Fibroblast of skin of right quadriceps (primary cell): Measurements from ENCODE around the gene SEPTIN8.

Source experiments
- DNase-seq: peaks from one replicate; pipeline ENCODE4 v3.0.0-alpha.2; 2013

The SEPTIN8 gene

DNA sequence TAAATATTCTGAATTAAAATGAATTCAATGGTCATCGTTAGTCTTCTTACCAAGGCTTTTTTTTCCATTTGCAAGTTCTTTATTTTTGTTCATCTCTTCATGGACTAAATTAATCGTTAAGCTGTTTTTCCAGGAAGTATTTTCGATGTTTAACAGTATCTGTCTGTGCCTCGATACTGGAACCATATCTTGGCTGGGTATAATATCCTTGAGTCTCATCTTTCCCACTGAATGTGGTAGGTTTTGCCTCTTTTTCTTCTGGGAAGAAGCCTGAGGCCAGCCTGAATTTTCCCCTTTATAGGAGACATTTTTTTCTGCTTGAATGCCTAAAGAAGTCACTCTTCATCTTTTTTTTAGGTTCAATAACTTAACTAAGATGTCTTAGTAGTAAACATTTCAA, 4.0 kb upstream of the SEPTIN8 start:
- no peak for DNase-seq

GRCh38 chr5:132780577-132780976, 3.5 kb upstream of the SEPTIN8 start:
- no peak for DNase-seq

DNA sequence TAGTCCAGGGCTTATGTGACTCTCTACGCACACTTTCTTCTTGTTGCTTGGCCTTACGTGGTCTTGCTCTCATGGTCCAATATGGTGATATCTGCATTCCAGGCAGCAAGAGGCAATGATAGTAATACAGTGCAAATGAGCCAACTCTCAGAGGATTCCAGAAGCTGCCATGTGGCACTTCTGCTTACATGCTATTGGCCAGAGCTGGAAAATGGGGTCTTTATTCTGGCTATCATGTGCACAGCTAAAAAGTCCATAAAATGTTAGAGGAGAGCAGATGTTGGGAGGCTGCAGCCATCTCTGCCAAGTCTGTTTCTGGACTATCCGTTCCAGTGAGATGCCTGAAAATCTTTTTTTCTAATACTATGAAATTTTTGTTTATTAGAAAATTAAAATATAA, 2.9 kb upstream of the SEPTIN8 start:
- no peak for DNase-seq

DNA sequence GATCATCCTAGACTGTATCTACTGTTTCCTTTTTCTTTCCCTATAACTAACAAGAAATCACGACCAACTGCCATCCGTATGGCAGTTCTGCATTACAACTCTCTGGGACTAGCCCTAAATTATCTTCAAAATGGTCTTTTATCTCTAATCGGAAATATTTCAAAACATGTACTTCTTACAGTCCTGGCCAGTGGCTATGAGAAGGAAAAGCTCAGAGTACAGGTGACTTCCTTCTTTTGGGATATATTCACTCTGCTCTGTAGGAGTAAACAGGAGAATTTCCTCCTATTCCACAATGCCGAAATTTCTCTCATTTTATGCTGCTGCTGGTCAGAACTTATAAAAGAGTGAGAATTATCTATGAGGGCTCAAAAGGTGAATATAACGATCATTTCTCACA, 1.8 kb upstream of the SEPTIN8 start:
- DNase-seq, result no peak

DNA sequence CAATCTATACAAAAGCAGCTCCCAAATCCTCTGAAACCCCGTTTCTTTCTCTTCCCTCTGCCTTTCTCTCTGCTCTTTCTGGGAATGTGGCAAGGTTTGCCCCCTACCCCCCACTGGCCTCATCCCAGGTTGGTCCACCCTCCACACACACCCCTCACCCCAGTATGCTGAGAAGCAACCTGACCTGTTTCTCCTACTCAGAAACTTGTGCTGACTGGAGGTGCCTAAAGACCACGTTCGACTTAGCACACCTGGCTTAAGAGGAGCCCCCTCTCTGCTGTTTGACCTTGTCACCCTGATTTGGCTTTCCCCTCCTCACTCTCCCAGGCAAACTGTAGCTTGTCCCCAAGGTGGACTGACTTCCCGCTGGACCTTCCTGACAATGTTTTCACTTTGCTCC, 1.1 kb upstream of the SEPTIN8 start:
- no peak for DNase-seq

GRCh38 chr5:132776938-132777208, 166 bp downstream of the SEPTIN8 start:
- no peak for DNase-seq

DNA sequence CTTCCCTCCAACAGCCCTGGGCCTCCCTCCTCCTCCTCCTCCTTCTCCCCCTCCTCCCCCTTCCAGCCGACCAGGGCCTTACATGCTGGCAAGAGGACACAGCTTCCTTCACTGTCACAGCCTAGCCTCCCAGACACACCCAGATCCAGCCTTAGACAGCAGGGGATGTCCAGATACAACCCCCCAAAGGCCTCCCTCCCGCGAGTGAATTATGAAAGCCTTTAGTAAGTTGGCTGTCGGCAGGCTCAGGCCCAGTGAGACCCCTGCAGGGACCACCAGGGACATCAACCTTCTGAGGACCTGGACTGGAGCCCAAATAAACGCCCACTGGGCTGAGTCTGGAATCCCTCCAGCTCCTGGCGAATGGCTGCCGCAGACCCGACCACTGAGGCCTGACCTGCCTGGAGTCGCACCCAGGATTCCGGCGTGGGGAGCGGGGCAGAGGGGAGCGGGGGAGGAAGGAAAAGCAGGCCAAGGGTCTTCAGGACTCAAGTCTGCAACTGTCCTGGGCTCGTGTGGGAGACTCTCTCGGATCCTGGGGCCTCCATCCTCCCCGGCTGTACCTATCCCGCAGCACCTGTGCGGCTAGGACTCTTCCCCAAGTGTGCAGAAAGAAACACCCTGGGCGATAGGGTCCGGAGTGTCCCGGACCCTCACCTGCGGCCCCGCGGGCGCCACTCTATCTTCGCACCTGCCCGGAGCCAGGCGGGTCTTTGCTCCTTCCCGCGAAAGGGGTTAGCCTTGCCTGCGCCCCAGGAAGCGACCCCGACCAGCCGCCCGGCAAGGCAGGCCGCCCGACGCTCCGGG, 705 bp downstream of the SEPTIN8 start:
- peak; percentile 51 for DNase-seq

- no peak for DNase-seq
These were observed 1.5 kb downstream of the SEPTIN8 start for GRCh38 chr5:132775476-132775961.

GRCh38 chr5:132774896-132775295, 2.1 kb downstream of the SEPTIN8 start:
- DNase-seq, result no peak

GRCh38 chr5:132774406-132774805, 2.6 kb downstream of the SEPTIN8 start:
- no peak for DNase-seq

DNA sequence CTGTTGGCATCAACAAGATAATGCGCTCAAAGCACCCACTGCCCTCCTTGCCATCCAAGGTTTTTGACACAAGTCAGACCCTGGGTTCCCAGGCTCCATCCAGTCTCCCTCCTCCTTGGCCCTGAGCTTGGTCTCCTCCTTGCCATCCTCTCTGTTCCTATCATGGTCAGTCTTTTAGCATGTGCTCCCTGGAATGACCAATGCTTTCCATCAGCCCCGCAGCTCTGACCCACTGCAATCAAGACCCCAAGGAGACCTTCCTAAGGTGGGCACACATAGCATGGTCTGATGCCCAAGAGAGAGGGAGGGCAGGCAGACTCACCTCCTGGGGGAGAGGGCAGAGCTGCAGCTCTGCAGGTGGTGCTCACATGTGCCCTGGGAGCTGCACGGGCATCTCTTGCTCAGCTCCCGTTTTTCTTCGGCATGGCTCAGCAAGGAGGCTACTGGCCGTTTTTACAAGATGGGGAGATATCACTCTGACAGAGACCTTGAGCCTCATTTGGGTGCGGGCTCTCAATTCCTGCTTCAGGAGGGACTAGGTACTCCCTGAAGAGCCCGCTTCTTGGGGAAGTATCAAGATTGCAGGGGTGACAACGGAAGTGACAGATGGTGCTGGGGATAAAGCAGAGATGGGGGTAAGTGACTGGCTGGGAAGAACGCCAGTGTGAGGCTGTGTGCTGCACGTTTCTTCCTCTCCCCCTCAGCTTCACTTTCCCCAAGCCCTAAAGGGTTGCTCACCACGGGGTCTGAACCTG, 3.3 kb downstream of the SEPTIN8 start:
- DNase-seq, result no peak

- DNase-seq, result no peak
These were observed 3.9 kb downstream of the SEPTIN8 start for GRCh38 chr5:132773114-132773513.

GRCh38 chr5:132772291-132773070, 4.6 kb downstream of the SEPTIN8 start:
- peak; percentile 17 for DNase-seq

DNA sequence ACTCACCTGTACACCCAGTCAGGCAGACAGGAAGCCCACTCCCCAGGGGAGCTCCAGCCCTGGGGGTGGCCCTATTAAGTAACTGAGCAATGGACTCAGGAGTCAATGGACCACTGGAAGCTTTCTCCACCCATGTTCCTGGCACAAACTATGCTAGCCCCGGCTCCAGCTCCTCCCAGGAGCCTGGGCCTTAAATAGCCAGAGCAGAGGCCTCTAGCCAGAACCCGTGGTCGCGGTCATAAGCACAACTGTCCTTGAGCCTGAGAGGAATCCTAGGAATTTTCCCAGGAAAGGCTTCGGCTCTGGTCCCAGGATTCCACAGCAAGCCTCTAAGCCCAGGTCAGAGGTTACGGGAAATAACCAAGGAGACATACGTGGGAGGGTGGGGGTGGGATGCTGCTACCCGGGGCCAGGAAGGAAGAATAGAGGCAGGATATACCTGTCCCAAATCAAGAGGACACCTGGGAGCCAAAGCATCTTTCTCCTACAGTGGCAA, 5.5 kb downstream of the SEPTIN8 start:
- peak; percentile 45 for DNase-seq

GRCh38 chr5:132770476-132771159, 6.4 kb downstream of the SEPTIN8 start:
- DNase-seq, result no peak

DNA sequence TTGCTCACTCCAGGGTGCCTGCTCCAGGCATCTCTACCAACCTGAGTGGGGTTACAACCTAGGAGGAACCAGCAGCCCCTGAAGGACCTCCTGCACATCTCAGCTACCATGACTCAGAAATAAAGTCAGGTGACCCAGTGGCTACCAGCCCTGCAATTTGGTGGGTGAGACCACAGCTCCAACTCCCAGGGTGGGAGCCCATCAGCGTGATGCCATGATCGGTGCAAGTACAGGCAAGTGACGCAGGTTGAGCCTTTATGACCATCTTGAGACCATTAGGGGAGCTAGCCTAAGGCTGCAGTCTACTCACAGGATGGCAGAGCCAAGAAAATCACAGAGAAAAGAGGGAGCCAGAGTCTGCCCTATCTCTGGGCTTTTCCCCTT, 8.6 kb downstream of the SEPTIN8 start:
- DNase-seq, result no peak

DNA sequence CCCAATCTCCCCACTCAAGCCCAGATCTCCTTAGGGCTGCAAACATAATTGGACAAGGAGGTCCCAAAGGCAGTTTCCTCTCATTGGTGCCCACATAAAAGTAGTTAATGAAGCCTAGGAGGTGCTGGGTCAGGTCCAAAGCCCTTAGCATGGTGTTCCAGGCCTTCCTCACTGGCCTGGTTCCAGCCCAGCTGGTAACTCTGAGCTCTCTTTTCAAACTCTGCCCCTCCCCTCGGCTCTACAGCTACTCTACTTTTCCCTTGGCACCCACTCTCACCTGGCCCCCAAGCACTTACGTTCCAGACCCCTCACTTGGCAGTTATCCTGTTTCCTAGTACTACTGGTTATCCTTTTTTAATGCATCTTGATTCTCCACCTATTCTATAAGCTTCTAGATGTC, 9.9 kb downstream of the SEPTIN8 start:
- no peak for DNase-seq

DNA sequence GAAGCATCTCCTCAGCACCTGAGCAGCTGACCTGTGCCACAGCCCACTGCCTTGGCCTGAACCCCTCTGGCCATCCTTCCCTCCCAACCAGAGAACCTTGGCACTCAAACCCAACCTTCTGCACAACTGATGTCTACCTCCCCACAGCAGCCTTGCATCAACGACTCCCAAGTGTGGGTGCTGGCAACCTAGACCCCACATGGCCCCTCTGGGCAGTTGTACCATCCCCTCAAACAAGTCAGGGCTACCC, 10.3 kb downstream of the SEPTIN8 start:
- DNase-seq, result no peak

DNA sequence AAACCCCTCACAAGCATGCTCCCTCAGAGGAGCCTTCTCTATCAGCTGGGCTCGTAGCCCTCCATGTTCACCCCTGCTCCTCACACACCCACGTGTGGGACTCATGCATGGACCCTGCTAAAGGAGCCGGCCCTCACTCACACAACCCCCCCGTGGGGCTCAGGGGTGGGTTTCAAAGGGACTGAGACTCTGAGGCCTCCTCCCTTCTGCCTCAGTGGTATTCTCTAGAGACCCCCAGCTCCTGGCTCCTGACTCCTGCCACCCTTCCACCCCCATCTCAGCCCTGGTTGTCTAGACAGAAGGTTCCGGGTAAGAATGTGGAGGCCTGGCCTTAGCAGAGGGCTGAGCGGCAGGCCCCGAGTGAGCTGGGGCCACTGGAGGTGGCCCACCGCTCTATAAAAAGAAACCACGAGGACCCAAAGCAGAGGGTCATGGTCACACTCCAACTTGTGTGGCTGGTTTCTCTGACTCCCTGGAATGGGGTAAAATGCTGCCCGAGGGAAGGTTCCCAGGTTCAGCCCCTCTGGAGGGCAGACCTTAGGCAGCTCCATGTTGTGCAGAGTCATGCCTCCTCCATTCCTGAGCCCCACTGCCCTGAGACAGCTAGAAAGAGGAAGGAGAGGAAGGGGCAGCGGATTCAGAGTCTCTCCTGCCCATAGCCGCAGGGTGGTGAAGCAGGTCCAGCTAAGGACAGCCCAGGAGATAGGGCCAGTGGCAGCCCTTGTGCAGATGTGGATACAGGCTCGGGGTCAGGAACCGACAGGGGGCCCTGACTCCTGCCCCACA, 10.8 kb downstream of the SEPTIN8 start:
- DNase-seq, result no peak

DNA sequence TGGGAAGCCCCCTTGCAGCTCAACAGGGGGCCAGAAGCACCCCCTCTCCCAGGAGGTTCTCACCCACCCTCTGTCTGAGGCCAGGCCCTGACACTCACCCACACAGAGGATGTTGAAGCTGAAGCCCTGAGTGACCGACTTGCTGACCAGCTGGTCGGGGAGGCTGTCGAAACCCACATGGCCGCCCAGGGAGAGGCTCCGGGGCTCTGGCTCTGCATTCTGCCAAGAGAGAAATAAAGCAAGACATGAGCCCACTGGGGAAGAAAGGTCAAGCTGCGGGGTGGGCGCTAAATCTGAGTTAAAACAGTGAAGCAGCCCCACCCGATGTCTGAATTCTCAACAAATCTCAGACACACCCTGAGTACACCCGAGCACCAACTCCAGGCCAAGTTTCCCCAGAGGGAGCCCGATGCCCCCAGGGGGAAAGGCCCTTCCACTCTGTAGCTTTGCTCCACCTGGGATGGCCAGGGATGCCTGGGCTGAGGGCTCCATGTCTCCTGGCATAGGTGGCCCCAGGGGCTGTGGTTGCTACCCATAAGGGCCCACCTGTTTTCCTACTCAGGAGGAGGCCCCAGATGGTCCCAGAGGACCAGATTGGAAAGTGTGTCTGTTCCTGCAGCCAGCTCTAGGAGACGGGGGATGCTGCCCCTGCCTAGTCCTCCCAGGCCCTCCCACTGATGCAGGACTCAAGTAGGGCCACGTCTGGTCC, 11.6 kb downstream of the SEPTIN8 start:
- no peak for DNase-seq

DNA sequence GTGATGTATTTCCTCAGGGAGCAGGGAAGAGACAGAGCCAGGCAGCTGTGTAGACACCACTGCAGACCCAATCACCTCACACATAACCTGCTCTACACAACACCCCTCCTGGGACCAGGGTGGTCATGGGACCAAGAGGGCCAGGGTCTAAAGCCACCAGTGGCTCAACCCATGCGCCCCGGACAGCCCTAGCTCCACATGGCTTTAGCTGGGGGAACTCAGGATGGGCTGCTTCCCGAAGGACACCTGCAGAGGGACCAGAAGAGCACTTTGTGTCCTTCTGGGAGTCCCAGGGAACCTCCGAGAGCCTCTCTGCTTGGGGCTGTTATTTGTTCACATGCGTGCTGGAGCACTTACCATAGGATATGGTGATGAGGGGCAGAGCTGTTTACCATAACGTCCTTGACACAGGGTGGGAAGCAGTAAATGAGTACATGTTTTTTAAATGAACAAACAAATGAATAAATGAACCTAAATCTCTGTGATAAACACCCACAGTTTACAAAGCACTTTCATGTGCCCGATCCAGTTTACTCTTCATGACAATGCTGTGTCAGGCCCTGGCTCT, 12.3 kb downstream of the SEPTIN8 start:
- DNase-seq, result no peak
